A549 (cell line): Measurements from ENCODE around the gene MUC15. TPM values are rescaled to one million over a fixed set of nuclear protein-coding genes. Genes with fewer than 3 reads are reported as not detected.

Experiments
- ATAC-seq, 2 experiments: fragments of 200-7000 bp in 1 of 2; fragments of >200 bp in 1 of 2; cut with Nextera tagmentation in 1 of 2; cut with Tn5 transposase in 1 of 2; 3 replicates each; pipeline versions ENCODE4 v1.8.0 to v1.9.1; 2018 to 2020; ENCODE audit warnings: mild to moderate bottlenecking in 1 of 2, moderate library complexity in 1 of 2
- CTCF ChIA-PET: fragments of 300-600 bp; sonication (Branson Sonifier 250); formaldehyde crosslinking; extraction: SDS; loops from one replicate; lab custom pipeline; 2021; ENCODE audit warnings: antibody characterized with exemption, inconsistent platforms; lab: Yijun Ruan, JAX
- POLR2A ChIA-PET: fragments of 350-600 bp; formaldehyde crosslinking; extraction: SDS; loops from one replicate; lab custom pipeline; 2021; ENCODE audit warnings: antibody characterized with exemption, inconsistent platforms; lab: Yijun Ruan, JAX
- DNase-seq, 2 experiments: peaks; one replicate each; pipeline versions ENCODE4 v3.0.0 to v3.0.0-alpha.2; 2011 to 2016; ENCODE audit warnings: low read depth in 1 of 2, low spot score in 1 of 2
- FAIRE-seq: peaks from 2 replicates; lab custom pipeline; 2011; peaks lifted over from hg19 to GRCh38; lab: Jason Lieb, UNC
- H3K27ac ChIP-seq, 2 experiments: fragments of >200 bp; sonication (Bioruptor Twin); formaldehyde crosslinking; 3 replicates each; pipeline ENCODE4 v1.5.1; 2016 to 2017
- H3K4me1 ChIP-seq: fragments of >200 bp; sonication (Bioruptor Twin); formaldehyde crosslinking; 3 replicates; pipeline ENCODE4 v1.6.1; 2016
- H3K4me2 ChIP-seq: fragments of >200 bp; sonication (Bioruptor Twin); formaldehyde crosslinking; 3 replicates; pipeline ENCODE4 v1.6.1; 2016
- H3K4me3 ChIP-seq: fragments of >200 bp; sonication (Bioruptor Twin); formaldehyde crosslinking; 3 replicates; pipeline ENCODE4 v1.5.1; 2016
- H3K9me3 ChIP-seq: fragments of >200 bp; sonication (Bioruptor Twin); formaldehyde crosslinking; 3 replicates; pipeline ENCODE4 v1.6.1; 2016
- EHF ChIP-seq: fragments of 250-450 bp; sonication (Bioruptor Pico); IDR thresholded peaks from 2 replicates; pipeline ENCODE4 v1.5.0; 2020; ENCODE audit warnings: mild to moderate bottlenecking
- EHMT2 ChIP-seq: fragments of 200-600 bp; sonication (generic); IDR thresholded peaks from 2 replicates; pipeline ENCODE4 v1.6.1; 2016; ENCODE audit warnings: antibody characterized with exemption, low read depth, mild to moderate bottlenecking, moderate library complexity
- EP300 ChIP-seq, 2 experiments: fragments of >200 bp; sonication (Bioruptor Twin); formaldehyde crosslinking; IDR thresholded peaks; 2 replicates in 1 of 2; 3 replicates in 1 of 2; pipeline ENCODE4 v1.6.1; 2016 to 2017
- HEYL ChIP-seq: fragments of 250-450 bp; sonication (Bioruptor Pico); IDR thresholded peaks from 2 replicates; pipeline ENCODE4 v1.8.0; 2021; ENCODE audit warnings: mild to moderate bottlenecking, moderate library complexity
- HOXA7 ChIP-seq: fragments of 250-450 bp; sonication (Bioruptor Pico); IDR thresholded peaks from 2 replicates; pipeline ENCODE4 v1.5.0; 2020; ENCODE audit warnings: mild to moderate bottlenecking, moderate library complexity
- HOXB13 ChIP-seq: fragments of 250-450 bp; sonication (Bioruptor Pico); IDR thresholded peaks from 2 replicates; pipeline ENCODE4 v1.5.0; 2020; ENCODE audit warnings: low read depth, mild to moderate bottlenecking, moderate library complexity
- HOXB5 ChIP-seq: fragments of 250-450 bp; sonication (Bioruptor Pico); IDR thresholded peaks from 2 replicates; pipeline ENCODE4 v1.5.0; 2020; ENCODE audit warnings: mild to moderate bottlenecking, moderate library complexity
- JUNB ChIP-seq: fragments of >200 bp; sonication (Bioruptor Twin); formaldehyde crosslinking; IDR thresholded peaks from 2 replicates; pipeline ENCODE4 v1.6.1; 2016
- KDM1A ChIP-seq: fragments of 200-600 bp; sonication (generic); IDR thresholded peaks from 2 replicates; pipeline ENCODE4 v1.6.1; 2016; ENCODE audit warnings: low read depth, mild to moderate bottlenecking
- MYC ChIP-seq: IDR thresholded peaks from 2 replicates; pipeline ENCODE4 v1.6.1; 2012; ENCODE audit warnings: mild to moderate bottlenecking, inconsistent platforms, low read length, improper control_type of control experiment, borderline replicate concordance
- NFE2L2 ChIP-seq: fragments of 150-350 bp; conservative IDR thresholded peaks from 2 replicates; pipeline ENCODE4 v1.6.1; 2014; ENCODE audit warnings: low read length
- POLR2A ChIP-seq: IDR thresholded peaks from 2 replicates; pipeline ENCODE4 v1.6.1; 2012; ENCODE audit warnings: mild to moderate bottlenecking, low read length
- POLR2AphosphoS2 ChIP-seq: conservative IDR thresholded peaks from 2 replicates; pipeline ENCODE4 v1.6.1; 2012; ENCODE audit warnings: low read length, improper control_type of control experiment, inconsistent platforms
- RARB ChIP-seq: fragments of 250-450 bp; sonication (Bioruptor Pico); IDR thresholded peaks from 2 replicates; pipeline ENCODE4 v1.8.0; 2021; ENCODE audit warnings: mild to moderate bottlenecking, moderate library complexity
- RCOR1 ChIP-seq: fragments of 150-350 bp; IDR thresholded peaks from 2 replicates; pipeline ENCODE4 v1.6.1; 2014; ENCODE audit warnings: antibody characterized with exemption, low read length, low read depth
- ZNF302 ChIP-seq: fragments of 250-450 bp; sonication (Bioruptor Pico); IDR thresholded peaks from 2 replicates; pipeline ENCODE4 v1.9.0; 2021; ENCODE audit warnings: inconsistent platforms, mild to moderate bottlenecking, moderate library complexity
- WGBS: methylation state at CpG from one replicate; pipeline ENCODE4 v1.1.6; 2017; ENCODE audit errors: missing lambda C conversion rate; 5-methylcytosine and 5-hydroxymethylcytosine counted together
- polyA plus RNA-seq, 4 experiments: library from polyadenylated mRNA; depleted of rRNA in 3 of 4; stranded (reverse); fragments of >200 nt; fragmentation: RNase III in 1 of 4; extraction: RNeasy Plus Mini Kit Qiagen cat#74134 plus additional on column Dnase treatment in 1 of 4; gene quantifications; 2 replicates in 3 of 4; 3 replicates in 1 of 4; pipeline ENCODE4 v1.2.3, GENCODE V29; 2011 to 2017
- TF ChIP-seq, protein P1 (sequence below): IDR thresholded peaks from 2 replicates; pipeline ENCODE4 v1.6.1; 2012
- TF ChIP-seq, protein P2 (sequence below): fragments of >200 bp; sonication (Bioruptor Twin); formaldehyde crosslinking; IDR thresholded peaks from 3 replicates; pipeline ENCODE4 v1.5.1; 2016
- TF ChIP-seq, protein P3 (sequence below): IDR thresholded peaks from 2 replicates; pipeline ENCODE4 v1.6.1; 2012; ENCODE audit warnings: low read depth, borderline replicate concordance
- TF ChIP-seq, protein P4 (sequence below): fragments of >200 bp; sonication (Bioruptor Twin); formaldehyde crosslinking; IDR thresholded peaks from 2 replicates; pipeline ENCODE4 v1.6.1; 2016
- TF ChIP-seq, protein P5 (sequence below): fragments of 200-600 bp; sonication (generic); IDR thresholded peaks from 2 replicates; pipeline ENCODE4 v1.6.1; 2016; ENCODE audit warnings: antibody characterized with exemption, mild to moderate bottlenecking, moderate library complexity
- TF ChIP-seq, protein P6 (sequence below): fragments of 250-450 bp; sonication (Bioruptor Pico); IDR thresholded peaks from 2 replicates; pipeline ENCODE4 v1.5.0; 2021; ENCODE audit warnings: mild to moderate bottlenecking, moderate library complexity, borderline replicate concordance

The MUC15 gene
- polyA plus RNA-seq, 2 of the 4 experiments (the other 2 are of a cell fraction): not detected

DNA sequence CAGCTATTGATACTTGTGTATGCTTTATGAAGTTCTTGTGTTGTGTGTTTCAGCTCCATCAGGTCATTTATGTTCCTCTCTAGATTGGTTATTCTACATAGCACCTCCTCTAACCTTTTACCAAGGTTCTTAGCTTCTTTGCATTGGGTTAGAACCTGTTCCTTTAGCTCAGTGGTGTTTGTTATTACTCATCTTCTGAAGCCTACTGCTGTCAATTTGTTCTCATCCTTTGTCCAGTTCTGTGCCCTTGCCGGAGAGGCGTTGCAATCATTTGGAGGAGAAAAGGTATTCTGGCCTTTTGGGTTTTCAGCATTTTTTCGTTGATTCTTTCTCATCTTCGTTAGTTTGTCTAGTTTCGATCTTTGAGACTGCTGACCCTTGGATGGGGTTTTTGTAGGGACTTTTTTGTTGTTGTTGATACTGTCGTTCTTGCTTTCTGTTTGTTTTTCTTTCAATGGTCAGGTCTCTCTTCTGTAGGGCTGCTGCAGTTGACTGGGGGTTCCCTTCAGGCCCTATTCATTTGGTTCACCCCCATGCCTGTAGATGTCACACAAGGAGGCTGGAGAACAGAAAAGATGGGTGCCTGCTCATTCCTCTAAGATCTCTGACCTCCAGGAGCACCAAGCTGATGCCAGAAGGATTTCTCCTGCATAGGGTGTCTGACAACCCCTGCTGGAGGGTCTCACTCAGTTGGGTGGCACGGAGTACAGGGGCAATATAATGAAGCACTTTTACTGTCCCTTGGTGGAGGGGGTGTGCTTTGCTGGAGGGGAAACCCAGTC lies 35.9 kb upstream of the MUC15 start:
- TF ChIP-seq, protein P1, sequence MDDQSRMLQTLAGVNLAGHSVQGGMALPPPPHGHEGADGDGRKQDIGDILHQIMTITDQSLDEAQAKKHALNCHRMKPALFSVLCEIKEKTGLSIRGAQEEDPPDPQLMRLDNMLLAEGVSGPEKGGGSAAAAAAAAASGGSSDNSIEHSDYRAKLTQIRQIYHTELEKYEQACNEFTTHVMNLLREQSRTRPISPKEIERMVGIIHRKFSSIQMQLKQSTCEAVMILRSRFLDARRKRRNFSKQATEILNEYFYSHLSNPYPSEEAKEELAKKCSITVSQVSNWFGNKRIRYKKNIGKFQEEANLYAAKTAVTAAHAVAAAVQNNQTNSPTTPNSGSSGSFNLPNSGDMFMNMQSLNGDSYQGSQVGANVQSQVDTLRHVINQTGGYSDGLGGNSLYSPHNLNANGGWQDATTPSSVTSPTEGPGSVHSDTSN: no peak
- TF ChIP-seq EHMT2 (no peak), EP300 (IDR thresholded peaks at IDR 0.05) (no peak), POLR2A (no peak), ZNF302 (no peak), HOXB5 (no peak), POLR2AphosphoS2 (no peak), HOXA7 (CRISPR knock-in tag) (no peak), HOXB13 (CRISPR knock-in tag) (no peak), NFE2L2 (no peak), RCOR1 (no peak), EHF (no peak), KDM1A (no peak), RARB (CRISPR knock-in tag) (no peak)
- TF ChIP-seq, protein P2, sequence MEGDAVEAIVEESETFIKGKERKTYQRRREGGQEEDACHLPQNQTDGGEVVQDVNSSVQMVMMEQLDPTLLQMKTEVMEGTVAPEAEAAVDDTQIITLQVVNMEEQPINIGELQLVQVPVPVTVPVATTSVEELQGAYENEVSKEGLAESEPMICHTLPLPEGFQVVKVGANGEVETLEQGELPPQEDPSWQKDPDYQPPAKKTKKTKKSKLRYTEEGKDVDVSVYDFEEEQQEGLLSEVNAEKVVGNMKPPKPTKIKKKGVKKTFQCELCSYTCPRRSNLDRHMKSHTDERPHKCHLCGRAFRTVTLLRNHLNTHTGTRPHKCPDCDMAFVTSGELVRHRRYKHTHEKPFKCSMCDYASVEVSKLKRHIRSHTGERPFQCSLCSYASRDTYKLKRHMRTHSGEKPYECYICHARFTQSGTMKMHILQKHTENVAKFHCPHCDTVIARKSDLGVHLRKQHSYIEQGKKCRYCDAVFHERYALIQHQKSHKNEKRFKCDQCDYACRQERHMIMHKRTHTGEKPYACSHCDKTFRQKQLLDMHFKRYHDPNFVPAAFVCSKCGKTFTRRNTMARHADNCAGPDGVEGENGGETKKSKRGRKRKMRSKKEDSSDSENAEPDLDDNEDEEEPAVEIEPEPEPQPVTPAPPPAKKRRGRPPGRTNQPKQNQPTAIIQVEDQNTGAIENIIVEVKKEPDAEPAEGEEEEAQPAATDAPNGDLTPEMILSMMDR: no peak
- TF ChIP-seq, protein P3, sequence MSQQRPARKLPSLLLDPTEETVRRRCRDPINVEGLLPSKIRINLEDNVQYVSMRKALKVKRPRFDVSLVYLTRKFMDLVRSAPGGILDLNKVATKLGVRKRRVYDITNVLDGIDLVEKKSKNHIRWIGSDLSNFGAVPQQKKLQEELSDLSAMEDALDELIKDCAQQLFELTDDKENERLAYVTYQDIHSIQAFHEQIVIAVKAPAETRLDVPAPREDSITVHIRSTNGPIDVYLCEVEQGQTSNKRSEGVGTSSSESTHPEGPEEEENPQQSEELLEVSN: no peak
- TF ChIP-seq, protein P4, sequence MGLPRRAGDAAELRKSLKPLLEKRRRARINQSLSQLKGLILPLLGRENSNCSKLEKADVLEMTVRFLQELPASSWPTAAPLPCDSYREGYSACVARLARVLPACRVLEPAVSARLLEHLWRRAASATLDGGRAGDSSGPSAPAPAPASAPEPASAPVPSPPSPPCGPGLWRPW: no peak
- TF ChIP-seq, protein P5, sequence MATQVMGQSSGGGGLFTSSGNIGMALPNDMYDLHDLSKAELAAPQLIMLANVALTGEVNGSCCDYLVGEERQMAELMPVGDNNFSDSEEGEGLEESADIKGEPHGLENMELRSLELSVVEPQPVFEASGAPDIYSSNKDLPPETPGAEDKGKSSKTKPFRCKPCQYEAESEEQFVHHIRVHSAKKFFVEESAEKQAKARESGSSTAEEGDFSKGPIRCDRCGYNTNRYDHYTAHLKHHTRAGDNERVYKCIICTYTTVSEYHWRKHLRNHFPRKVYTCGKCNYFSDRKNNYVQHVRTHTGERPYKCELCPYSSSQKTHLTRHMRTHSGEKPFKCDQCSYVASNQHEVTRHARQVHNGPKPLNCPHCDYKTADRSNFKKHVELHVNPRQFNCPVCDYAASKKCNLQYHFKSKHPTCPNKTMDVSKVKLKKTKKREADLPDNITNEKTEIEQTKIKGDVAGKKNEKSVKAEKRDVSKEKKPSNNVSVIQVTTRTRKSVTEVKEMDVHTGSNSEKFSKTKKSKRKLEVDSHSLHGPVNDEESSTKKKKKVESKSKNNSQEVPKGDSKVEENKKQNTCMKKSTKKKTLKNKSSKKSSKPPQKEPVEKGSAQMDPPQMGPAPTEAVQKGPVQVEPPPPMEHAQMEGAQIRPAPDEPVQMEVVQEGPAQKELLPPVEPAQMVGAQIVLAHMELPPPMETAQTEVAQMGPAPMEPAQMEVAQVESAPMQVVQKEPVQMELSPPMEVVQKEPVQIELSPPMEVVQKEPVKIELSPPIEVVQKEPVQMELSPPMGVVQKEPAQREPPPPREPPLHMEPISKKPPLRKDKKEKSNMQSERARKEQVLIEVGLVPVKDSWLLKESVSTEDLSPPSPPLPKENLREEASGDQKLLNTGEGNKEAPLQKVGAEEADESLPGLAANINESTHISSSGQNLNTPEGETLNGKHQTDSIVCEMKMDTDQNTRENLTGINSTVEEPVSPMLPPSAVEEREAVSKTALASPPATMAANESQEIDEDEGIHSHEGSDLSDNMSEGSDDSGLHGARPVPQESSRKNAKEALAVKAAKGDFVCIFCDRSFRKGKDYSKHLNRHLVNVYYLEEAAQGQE: no peak
- Histone ChIP-seq H3K4me1 (no peaks in the 10 kb centered on the region), H3K9me3 (0 out of 3 replicates have a peak, but pooled peaks cover 4% of the 10 kb centered on the region), H3K4me2 (no peak overlapping the region), H3K27ac (no peak overlapping the region), H3K4me3 (no peak overlapping the region)
- CTCF ChIA-PET: no interaction called here
- ATAC-seq (no peak), FAIRE-seq (no peak), DNase-seq (no peak)
- 46% methylated on average over 7 of the region's 7 CpGs for WGBS
- POLR2A ChIA-PET: no interaction called here

DNA sequence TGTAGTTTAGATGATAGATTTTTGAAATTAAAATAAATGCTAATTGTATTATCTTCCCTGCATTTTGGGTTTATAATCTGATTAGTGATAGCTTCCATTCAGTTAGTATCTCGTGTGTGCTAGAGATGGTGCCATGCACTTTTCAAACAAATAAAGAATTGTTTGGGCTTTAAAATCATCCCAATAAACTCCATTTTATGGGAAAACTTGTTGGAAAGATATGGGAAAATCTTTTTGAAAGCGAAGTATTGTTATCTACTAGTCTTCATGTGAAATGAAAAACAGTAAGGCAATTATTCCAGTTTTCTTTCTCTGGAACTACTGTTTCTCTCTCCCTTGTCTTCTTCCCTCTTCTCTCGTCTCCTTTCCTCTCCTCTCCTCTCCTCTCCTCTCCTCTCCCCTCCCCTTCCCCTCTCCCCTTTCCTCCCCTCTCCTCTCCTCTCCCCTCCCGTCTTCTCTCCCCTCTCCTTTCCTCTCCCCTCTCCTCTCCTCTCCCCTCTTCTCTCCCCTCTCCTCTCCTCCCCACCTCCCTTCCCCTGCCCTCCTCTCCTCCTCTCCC lies 27.9 kb upstream of the MUC15 start:
- DNase-seq: no peak
- no peaks in the 10 kb centered on the region for H3K9me3 ChIP-seq
- no peak for FAIRE-seq
- WGBS: 19% methylated on average over 3 of the region's 4 CpGs
- TF ChIP-seq HEYL (CRISPR knock-in tag) (no peak), MYC (no peak), JUNB (no peak), RARB (CRISPR knock-in tag) (no peak)
- TF ChIP-seq, protein P6, sequence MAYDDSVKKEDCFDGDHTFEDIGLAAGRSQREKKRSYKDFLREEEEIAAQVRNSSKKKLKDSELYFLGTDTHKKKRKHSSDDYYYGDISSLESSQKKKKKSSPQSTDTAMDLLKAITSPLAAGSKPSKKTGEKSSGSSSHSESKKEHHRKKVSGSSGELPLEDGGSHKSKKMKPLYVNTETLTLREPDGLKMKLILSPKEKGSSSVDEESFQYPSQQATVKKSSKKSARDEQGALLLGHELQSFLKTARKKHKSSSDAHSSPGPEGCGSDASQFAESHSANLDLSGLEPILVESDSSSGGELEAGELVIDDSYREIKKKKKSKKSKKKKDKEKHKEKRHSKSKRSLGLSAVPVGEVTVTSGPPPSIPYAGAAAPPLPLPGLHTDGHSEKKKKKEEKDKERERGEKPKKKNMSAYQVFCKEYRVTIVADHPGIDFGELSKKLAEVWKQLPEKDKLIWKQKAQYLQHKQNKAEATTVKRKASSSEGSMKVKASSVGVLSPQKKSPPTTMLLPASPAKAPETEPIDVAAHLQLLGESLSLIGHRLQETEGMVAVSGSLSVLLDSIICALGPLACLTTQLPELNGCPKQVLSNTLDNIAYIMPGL (CRISPR knock-in tag): no peak
- TF ChIP-seq, protein P4: no peak
- ATAC-seq: no peak
- no peak overlapping the region for H3K4me3 ChIP-seq
- ChIA-PET POLR2A (no interaction called here), CTCF (no interaction called here)
- H3K4me1 ChIP-seq: peaks cover 3% of the 10 kb centered on the region; the same call in 1 of the 3 replicates
- H3K27ac ChIP-seq: no peak overlapping the region
- H3K4me2 ChIP-seq: no peak overlapping the region
